Measurements from ENCODE around the gene POP4.
A peak's percentile ranks its signal among the peaks of the same experiment; 100 is the strongest.

The POP4 gene

GRCh38 chr19:29639086-29639485, 33.0 kb downstream of the POP4 start:
- Histone ChIP-seq H3K27me3 (ENCODE audit: insufficient read depth, low read length) (no peaks in the 10 kb centered on the region), H3K9ac (ENCODE audit: low read depth, low read length) (no peak overlapping the region), H3K36me3 (ENCODE audit: insufficient read depth, low read depth, low read length) (no peaks in the 10 kb centered on the region), H3K4me1 (ENCODE audit: insufficient read depth, low read length) (no peaks in the 10 kb centered on the region), H3K27ac (ENCODE audit: low read length) (no peak overlapping the region), H3K9me3 (ENCODE audit: insufficient read depth, low read depth, low read length) (no peaks in the 10 kb centered on the region), H3K4me3 (ENCODE audit: low read length) (no peak overlapping the region)

DNA sequence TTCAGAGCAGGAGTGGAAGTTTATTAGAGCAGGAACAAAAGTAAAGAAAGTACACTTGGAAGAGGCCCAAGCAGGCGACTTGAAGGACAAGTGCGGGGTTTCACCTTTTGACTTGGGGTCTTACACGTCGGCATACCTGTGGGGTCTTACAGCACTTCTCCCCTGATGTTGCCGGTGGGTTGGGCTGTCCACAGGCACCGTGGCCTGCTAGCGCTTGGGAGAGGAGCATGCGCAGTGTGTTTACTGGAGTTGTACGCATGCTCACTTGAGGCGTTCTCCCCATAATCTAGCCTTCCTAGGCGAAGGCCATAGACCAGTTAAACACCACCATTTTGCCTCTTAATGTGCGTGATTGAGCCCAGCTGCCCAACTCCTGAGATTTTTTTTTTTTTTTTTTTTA, 34.1 kb downstream of the POP4 start:
- Histone ChIP-seq H3K27ac (ENCODE audit: low read length) (no peak overlapping the region), H3K27me3 (ENCODE audit: insufficient read depth, low read length) (no peaks in the 10 kb centered on the region), H3K4me1 (ENCODE audit: insufficient read depth, low read length) (peaks cover 2% of the 10 kb centered on the region; the same call in 1 of the 2 replicates), H3K9me3 (ENCODE audit: insufficient read depth, low read depth, low read length) (no peaks in the 10 kb centered on the region), H3K9ac (ENCODE audit: low read depth, low read length) (no peak overlapping the region), H3K36me3 (ENCODE audit: insufficient read depth, low read depth, low read length) (no peaks in the 10 kb centered on the region), H3K4me3 (ENCODE audit: low read length) (no peak overlapping the region)

DNA sequence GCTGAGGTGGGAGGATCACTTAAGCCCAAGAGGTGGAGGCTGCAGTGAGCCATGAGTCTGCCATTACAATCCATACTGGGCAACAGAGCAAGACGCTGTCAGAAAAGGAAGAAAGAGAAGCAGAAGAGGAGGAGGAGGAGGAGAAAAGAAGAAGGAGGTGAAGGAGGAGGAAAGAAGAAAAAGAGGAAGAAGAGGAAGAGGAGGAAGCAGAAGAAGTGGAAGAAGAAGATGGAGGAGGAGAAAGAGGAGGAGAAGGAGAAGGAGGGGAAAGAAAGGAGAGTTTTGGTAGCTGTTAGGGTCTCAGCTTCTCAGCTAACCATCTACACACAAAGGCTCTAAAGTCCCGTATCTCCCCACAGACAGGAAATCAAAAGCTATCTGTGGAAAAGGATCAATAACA, 35.5 kb downstream of the POP4 start:
- Histone ChIP-seq H3K36me3 (ENCODE audit: insufficient read depth, low read depth, low read length) (no peaks in the 10 kb centered on the region), H3K27ac (ENCODE audit: low read length) (no peak overlapping the region), H3K9ac (ENCODE audit: low read depth, low read length) (no peak overlapping the region)

DNA sequence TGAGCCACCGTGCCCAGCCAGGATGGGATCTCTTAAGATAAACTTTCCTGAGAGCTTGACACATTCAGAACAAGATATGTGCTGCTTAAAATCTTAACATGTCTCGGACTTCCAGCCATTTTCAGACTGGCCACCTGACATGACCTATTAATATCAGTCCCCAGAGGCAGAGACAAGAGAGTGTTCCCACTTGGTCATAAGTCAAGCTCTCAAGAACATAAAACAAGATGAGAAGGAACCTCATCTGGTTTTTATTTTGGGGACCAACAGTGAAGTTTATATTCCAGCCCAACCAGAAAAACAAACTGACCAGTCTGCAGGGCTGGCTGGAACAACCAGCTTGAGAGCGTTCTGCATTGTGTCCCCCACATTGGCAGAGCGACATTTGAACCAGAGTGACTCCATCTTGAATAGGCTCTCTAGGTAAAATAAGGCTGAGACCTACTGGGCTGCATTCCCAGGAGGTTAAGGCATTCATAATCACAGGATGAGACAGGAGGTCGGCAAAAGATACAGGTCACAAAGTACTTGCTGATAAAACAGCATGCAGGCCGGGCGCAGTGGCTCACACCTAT, 37.4 kb downstream of the POP4 start:
- H3K9me3 ChIP-seq (ENCODE audit: insufficient read depth, low read depth, low read length) = no peaks in the 10 kb centered on the region
- H3K27me3 ChIP-seq (ENCODE audit: insufficient read depth, low read length) = no peaks in the 10 kb centered on the region
- H3K27ac ChIP-seq (ENCODE audit: low read length) = no peak overlapping the region
- H3K36me3 ChIP-seq (ENCODE audit: insufficient read depth, low read depth, low read length) = no peaks in the 10 kb centered on the region
- peaks cover 10% of the 10 kb centered on the region; the same call in 1 of the 2 replicates for H3K4me1 ChIP-seq (ENCODE audit: insufficient read depth, low read length)
- H3K4me3 ChIP-seq (ENCODE audit: low read length) = no peak overlapping the region
- no peak overlapping the region for H3K9ac ChIP-seq (ENCODE audit: low read depth, low read length)

More for the DNA sequence above, 35.5 kb downstream of the POP4 start:
- H3K9me3 ChIP-seq (ENCODE audit: insufficient read depth, low read depth, low read length) = no peaks in the 10 kb centered on the region
- H3K27me3 ChIP-seq (ENCODE audit: insufficient read depth, low read length) = no peaks in the 10 kb centered on the region
- peaks cover 10% of the 10 kb centered on the region; the same call in 1 of the 2 replicates for H3K4me1 ChIP-seq (ENCODE audit: insufficient read depth, low read length)
- no peak overlapping the region for H3K4me3 ChIP-seq (ENCODE audit: low read length)

DNA sequence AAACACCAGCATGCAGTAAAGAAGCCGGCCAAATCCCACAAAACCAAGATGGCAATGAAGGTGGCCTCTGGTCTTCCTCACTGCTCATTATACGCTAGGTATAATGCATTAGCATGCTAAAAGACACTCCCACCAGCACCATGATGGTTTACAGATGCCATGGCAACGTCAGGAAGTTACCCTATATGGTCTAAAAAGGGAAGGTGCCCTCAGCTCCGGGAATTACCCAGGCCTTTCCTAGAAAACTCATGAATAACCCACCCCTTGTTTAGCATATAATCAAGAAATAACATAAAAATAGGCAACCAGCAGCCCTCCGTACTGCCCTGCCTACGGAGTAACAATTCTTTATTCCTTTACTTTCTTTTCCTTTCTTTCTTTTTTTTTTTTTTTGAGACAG, 38.1 kb downstream of the POP4 start:
- Histone ChIP-seq H3K4me1 (ENCODE audit: insufficient read depth, low read length) (peaks cover 10% of the 10 kb centered on the region; the same call in 1 of the 2 replicates), H3K9ac (ENCODE audit: low read depth, low read length) (no peak overlapping the region), H3K9me3 (ENCODE audit: insufficient read depth, low read depth, low read length) (no peaks in the 10 kb centered on the region), H3K4me3 (ENCODE audit: low read length) (no peak overlapping the region), H3K27me3 (ENCODE audit: insufficient read depth, low read length) (no peaks in the 10 kb centered on the region), H3K27ac (ENCODE audit: low read length) (no peak overlapping the region), H3K36me3 (ENCODE audit: insufficient read depth, low read depth, low read length) (no peaks in the 10 kb centered on the region)

- Histone ChIP-seq H3K4me1 (ENCODE audit: insufficient read depth, low read length) (peaks cover 10% of the 10 kb centered on the region; the same call in 1 of the 2 replicates), H3K36me3 (ENCODE audit: insufficient read depth, low read depth, low read length) (no peaks in the 10 kb centered on the region), H3K27ac (ENCODE audit: low read length) (no peak overlapping the region), H3K27me3 (ENCODE audit: insufficient read depth, low read length) (no peaks in the 10 kb centered on the region), H3K9me3 (ENCODE audit: insufficient read depth, low read depth, low read length) (no peaks in the 10 kb centered on the region), H3K9ac (ENCODE audit: low read depth, low read length) (peak overlapping the region; percentile 28; the same call in 1 of the 2 replicates), H3K4me3 (ENCODE audit: low read length) (peak overlapping the region; percentile 7; the same call in 1 of the 2 replicates)
Observed at GRCh38 chr19:29645491-29645867, 39.4 kb downstream of the POP4 start.

- Histone ChIP-seq H3K27me3 (ENCODE audit: insufficient read depth, low read length) (no peaks in the 10 kb centered on the region), H3K36me3 (ENCODE audit: insufficient read depth, low read depth, low read length) (no peaks in the 10 kb centered on the region), H3K27ac (ENCODE audit: low read length) (no peak overlapping the region), H3K9ac (ENCODE audit: low read depth, low read length) (peak overlapping the region; percentile 28; the same call in 1 of the 2 replicates), H3K4me3 (ENCODE audit: low read length) (peak overlapping the region; percentile 7; the same call in 1 of the 2 replicates), H3K9me3 (ENCODE audit: insufficient read depth, low read depth, low read length) (no peaks in the 10 kb centered on the region), H3K4me1 (ENCODE audit: insufficient read depth, low read length) (peaks cover 10% of the 10 kb centered on the region; the same call in 1 of the 2 replicates)
Observed at GRCh38 chr19:29645911-29646310, 39.8 kb downstream of the POP4 start.

DNA sequence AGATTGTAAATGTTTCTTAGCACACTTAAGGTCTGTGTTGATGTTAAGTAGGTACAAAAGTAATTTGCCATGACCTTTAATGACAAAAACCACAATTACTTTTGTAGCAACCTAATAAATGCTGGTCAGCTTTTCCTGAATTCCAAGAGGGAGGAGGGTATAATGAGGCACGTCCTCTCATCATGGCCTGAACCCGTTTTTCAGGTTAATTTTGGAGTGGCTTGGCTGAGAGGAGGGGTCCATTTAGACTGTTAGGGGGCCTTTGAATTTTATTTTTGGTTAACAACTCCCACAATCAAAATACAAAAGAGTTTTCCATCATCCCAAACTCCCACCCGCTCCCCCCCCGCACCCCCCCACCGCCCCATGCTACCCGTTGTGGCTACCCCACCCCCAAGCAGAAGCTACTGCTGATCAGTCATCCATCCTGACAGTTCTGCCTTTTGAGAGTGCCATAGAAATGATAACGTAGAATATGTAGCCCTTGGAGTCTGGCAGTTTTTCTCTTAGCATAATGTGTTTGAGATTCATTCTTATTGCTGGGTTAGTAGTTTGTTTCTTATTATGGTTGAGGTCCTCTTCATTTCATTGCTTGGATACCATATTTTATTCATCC, 44.8 kb downstream of the POP4 start:
- H3K4me3 ChIP-seq (ENCODE audit: low read length) = no peak overlapping the region
- H3K9ac ChIP-seq (ENCODE audit: low read depth, low read length) = no peak overlapping the region
- peaks cover 8% of the 10 kb centered on the region; the same call in 1 of the 2 replicates for H3K9me3 ChIP-seq (ENCODE audit: insufficient read depth, low read depth, low read length)
- H3K27ac ChIP-seq (ENCODE audit: low read length) = no peak overlapping the region
- peaks cover 2% of the 10 kb centered on the region; the same call in 1 of the 2 replicates for H3K4me1 ChIP-seq (ENCODE audit: insufficient read depth, low read length)
- H3K27me3 ChIP-seq (ENCODE audit: insufficient read depth, low read length) = no peaks in the 10 kb centered on the region; the same call in 1 of the 2 replicates
- no peaks in the 10 kb centered on the region for H3K36me3 ChIP-seq (ENCODE audit: insufficient read depth, low read depth, low read length)

GRCh38 chr19:29651622-29652394, 45.7 kb downstream of the POP4 start:
- H3K4me3 ChIP-seq (ENCODE audit: low read length) = no peak overlapping the region
- no peaks in the 10 kb centered on the region; the same call in 1 of the 2 replicates for H3K27me3 ChIP-seq (ENCODE audit: insufficient read depth, low read length)
- H3K27ac ChIP-seq (ENCODE audit: low read length) = no peak overlapping the region
- peaks cover 8% of the 10 kb centered on the region; the same call in 1 of the 2 replicates for H3K9me3 ChIP-seq (ENCODE audit: insufficient read depth, low read depth, low read length)
- H3K36me3 ChIP-seq (ENCODE audit: insufficient read depth, low read depth, low read length) = no peaks in the 10 kb centered on the region
- H3K4me1 ChIP-seq (ENCODE audit: insufficient read depth, low read length) = no peaks in the 10 kb centered on the region
- H3K9ac ChIP-seq (ENCODE audit: low read depth, low read length) = no peak overlapping the region

DNA sequence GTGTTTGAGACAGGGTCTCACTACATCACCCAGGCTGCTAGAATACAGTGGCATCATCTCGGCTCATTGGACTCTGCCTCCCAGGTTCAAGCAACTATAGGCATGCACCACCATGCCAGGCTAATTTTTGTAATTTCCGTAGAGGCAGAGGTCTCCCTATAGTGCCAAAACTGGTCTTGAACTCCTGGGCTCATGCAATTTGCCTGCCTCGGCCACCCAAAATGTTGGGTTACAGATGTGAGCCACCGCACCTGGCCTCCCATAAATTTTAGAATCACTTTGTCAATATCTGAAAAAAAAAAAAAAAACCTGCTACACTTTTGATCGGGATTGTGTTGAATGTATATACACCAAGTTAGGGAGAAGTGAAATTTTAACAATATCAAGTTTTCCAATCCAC, 47.3 kb downstream of the POP4 start:
- H3K36me3 ChIP-seq (ENCODE audit: insufficient read depth, low read depth, low read length) = no peaks in the 10 kb centered on the region

DNA sequence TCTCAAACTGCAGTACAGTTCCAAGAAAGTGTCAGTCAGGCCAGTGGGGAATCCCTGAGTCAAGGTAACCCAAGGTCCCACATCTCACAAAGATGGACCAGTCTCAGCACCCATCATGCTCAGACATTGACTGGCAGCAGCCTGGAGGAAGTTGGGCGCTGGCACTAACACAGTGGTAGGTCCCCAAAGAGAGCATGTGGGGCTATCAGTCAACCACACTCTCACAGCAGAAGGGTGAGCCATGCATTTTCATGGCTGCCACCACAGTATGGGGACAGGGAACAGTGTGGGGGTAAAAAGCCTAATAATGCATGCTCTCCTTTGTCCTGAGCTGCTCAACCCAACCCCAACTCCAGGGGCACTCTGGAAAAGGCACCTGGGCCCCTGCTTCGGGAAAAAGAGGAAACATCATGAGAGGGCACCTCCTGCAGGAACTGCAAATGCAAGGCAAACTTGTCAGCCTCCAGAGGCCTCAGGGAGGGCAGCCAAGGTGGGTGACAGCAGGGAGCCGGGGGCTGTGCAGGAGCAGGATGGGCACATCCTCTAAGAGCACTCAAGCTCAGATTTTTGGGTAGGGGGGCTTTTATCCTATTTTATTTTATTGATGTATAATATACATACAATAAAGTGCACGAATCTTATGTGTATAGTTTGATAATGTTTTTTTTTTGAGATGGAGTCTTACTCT, 49.7 kb downstream of the POP4 start:
- no peaks in the 10 kb centered on the region for H3K36me3 ChIP-seq (ENCODE audit: insufficient read depth, low read depth, low read length)
- no peaks in the 10 kb centered on the region; the same call in 1 of the 2 replicates for H3K27me3 ChIP-seq (ENCODE audit: insufficient read depth, low read length)
- H3K9me3 ChIP-seq (ENCODE audit: insufficient read depth, low read depth, low read length) = peaks cover 8% of the 10 kb centered on the region; the same call in 1 of the 2 replicates
- H3K27ac ChIP-seq (ENCODE audit: low read length) = no peak overlapping the region
- no peak overlapping the region for H3K4me3 ChIP-seq (ENCODE audit: low read length)
- H3K4me1 ChIP-seq (ENCODE audit: insufficient read depth, low read length) = no peaks in the 10 kb centered on the region
- H3K9ac ChIP-seq (ENCODE audit: low read depth, low read length) = no peak overlapping the region

More for the DNA sequence above, 47.3 kb downstream of the POP4 start:
- Histone ChIP-seq H3K9ac (ENCODE audit: low read depth, low read length) (no peak overlapping the region), H3K9me3 (ENCODE audit: insufficient read depth, low read depth, low read length) (peaks cover 8% of the 10 kb centered on the region; the same call in 1 of the 2 replicates), H3K4me3 (ENCODE audit: low read length) (no peak overlapping the region), H3K27ac (ENCODE audit: low read length) (no peak overlapping the region), H3K4me1 (ENCODE audit: insufficient read depth, low read length) (no peaks in the 10 kb centered on the region), H3K27me3 (ENCODE audit: insufficient read depth, low read length) (no peaks in the 10 kb centered on the region; the same call in 1 of the 2 replicates)

Measured in iPS-20b (cell line).